Gastrocnemius medialis (tissue), 4 donors: ENCODE results near the gene LAMA3.

Source experiments
- CTCF ChIP-seq, 5 experiments: fragments of 450-650 bp in 3 of 5; fragments of 200-600 bp in 2 of 5; sonication (generic) in 2 of 5; IDR thresholded peaks in 4 of 5; conservative IDR thresholded peaks in 1 of 5; 1 replicate in 4 of 5; 2 replicates in 1 of 5; pipeline ENCODE4 v1.5.1; 2016 to 2019; ENCODE audit warnings: antibody characterized with exemption in 5 of 5, mild to moderate bottlenecking in 3 of 5, moderate library complexity in 3 of 5
- POLR2A ChIP-seq, 2 donors: fragments of 450-650 bp; IDR thresholded peaks; one replicate each; pipeline ENCODE4 v1.6.1; 2017; ENCODE audit warnings: antibody characterized with exemption in 2 of 2, mild to moderate bottlenecking in 2 of 2, moderate library complexity in 2 of 2

- no peak for TF ChIP-seq CTCF (IDR thresholded peaks at IDR 0.05 in 4 of 5, conservative IDR thresholded peaks at IDR 0.05 in 1 of 5)
- no peak for TF ChIP-seq POLR2A (IDR thresholded peaks at IDR 0.05)
These were observed 109.6 kb downstream of the LAMA3 start for GRCh38 chr18:23798824-23799223.
